ENCODE measurements around the gene MLC1. TPM values are rescaled to one million over a fixed set of nuclear protein-coding genes. Genes with fewer than 3 reads are reported as not detected.

Gene MLC1
- total RNA-seq, 1 donor from 2014 or later, result 2.3 TPM

DNA sequence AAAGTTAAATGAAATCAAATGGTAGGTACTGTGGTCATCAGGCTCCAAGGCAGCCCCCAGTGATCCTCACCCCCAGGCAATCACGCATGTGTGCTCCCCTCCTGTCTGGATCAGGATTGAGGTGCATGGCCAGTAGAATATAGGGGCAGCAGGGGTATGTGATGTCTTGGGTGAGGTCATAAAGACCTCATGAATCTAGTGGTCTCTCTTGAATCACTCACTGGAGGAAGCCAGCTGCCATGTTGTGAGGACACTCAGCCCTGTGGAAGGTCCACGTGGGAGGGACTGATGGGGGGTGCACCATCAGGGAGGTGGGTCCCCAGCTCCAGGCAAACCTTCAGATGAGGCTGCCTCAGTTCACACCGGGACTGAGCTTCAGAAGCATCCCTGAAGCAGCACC is 65.9 kb downstream of the MLC1 start:
- no peaks in the 10 kb centered on the region for H3K9me3 ChIP-seq
- no peaks in the 10 kb centered on the region for H3K36me3 ChIP-seq
- TF ChIP-seq, protein P1, sequence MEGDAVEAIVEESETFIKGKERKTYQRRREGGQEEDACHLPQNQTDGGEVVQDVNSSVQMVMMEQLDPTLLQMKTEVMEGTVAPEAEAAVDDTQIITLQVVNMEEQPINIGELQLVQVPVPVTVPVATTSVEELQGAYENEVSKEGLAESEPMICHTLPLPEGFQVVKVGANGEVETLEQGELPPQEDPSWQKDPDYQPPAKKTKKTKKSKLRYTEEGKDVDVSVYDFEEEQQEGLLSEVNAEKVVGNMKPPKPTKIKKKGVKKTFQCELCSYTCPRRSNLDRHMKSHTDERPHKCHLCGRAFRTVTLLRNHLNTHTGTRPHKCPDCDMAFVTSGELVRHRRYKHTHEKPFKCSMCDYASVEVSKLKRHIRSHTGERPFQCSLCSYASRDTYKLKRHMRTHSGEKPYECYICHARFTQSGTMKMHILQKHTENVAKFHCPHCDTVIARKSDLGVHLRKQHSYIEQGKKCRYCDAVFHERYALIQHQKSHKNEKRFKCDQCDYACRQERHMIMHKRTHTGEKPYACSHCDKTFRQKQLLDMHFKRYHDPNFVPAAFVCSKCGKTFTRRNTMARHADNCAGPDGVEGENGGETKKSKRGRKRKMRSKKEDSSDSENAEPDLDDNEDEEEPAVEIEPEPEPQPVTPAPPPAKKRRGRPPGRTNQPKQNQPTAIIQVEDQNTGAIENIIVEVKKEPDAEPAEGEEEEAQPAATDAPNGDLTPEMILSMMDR (IDR thresholded peaks at IDR 0.05), result no peak
- H3K27me3 ChIP-seq, result peaks cover 32% of the 10 kb centered on the region
- ATAC-seq (no peak), DNase-seq (peak; percentile 30)
- no peak overlapping the region for H3K27ac ChIP-seq
- H3K4me3 ChIP-seq, result no peak overlapping the region
- peaks cover 6% of the 10 kb centered on the region for H3K4me1 ChIP-seq
- intact Hi-C loops (cut with DNase I), result no loop called here

DNA sequence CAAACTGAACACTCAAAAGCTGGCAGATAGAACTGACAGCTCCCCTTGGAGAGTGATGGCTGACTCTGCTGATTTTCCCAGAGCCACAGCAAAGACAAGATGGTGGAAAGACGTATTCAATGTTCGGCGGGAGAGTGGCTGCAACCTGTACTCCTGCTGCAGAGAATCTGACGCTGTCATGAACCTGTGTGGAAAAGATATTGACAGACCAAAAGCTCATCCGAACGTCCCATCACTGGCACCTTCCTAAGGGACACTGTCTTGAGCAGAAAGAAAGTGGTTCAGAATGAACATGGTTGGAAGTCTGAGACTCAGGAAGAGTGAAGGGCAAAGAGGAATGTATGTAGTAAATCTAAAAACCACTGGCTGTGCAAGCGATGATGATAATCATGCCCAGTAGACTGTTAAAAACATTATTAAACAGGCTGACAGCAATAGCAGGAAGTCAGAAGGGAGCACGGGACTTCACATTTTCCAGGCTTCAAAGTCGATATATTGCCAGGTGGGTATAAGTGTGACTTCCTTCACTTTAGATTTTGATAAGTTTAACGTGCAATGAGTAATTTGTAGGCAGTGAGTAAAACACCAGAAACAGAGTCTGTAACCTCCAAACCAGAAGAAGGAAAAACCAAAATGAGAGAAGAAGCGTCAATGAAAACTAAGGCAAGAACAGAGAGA is 66.5 kb downstream of the MLC1 start:
- Histone ChIP-seq H3K4me1 (peaks cover 6% of the 10 kb centered on the region), H3K27me3 (peaks cover 38% of the 10 kb centered on the region), H3K36me3 (no peaks in the 10 kb centered on the region), H3K4me3 (no peak overlapping the region), H3K9me3 (no peaks in the 10 kb centered on the region), H3K27ac (no peak overlapping the region)
- DNase-seq (no peak), ATAC-seq (no peak)
- TF ChIP-seq, protein P1 (IDR thresholded peaks at IDR 0.05), result no peak
- intact Hi-C loops (cut with DNase I), result no loop called here

DNA sequence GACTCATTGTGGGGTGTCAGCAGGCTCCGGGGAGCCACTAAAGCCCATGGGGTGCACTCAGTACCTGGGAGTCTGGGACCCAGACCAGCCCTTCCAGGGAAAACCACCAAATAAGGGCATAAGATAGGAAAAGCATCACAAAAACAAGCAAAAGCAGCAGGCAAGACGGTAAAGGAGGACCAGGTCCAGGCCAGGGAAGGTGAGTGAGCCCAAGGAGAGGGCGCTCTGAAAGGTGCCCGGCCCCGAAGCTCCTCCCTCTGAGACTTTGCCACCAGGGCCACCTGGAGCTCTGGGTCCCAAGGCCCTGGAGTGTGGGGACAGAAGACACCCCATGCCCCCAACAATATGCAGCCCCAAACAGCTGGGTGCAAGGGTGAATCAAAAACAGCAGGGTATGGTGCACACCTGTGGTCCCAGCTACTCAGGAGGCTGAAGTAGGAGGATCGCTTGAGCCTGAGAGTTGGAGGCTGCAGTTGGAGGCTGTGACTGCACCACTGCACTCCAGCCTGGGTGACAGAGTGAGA is 67.5 kb downstream of the MLC1 start:
- DNase-seq, result no peak
- no peak overlapping the region for H3K27ac ChIP-seq

DNA sequence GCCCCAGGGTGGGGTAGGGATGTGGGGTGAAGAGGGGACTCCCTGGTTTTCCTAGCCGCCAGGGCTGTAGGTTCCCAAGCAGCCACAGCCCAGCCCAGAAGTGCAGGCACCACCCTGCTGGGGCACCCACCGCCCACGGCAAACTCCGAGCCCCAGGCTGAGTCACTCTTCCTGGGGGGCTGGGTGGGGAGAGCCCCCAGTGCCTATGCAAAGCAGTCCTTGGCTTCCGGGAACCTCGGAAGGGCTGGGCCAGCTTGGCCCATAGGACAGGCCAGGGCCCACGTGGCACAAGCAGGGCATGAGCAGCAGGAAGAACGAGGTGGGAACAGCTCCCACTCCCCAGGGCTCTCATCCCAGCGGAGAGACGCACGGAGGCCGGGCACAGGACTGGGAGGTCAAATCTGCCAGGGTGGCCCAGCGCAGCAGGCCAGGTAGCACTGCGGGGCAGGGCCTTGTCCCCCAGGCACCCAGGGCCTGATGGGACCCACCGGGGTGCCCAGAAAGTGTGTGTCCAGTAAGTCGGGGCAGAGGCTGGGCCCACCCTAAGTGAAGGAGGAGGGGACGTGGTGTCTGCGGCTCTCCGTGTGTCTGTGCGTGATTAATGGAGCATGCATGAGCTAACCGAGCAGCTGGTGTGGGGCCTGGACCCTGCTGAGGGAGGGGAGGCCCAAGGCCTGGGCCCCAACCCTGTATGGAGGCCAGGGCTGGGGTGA is 68.1 kb downstream of the MLC1 start:
- intact Hi-C loops (cut with DNase I), result no loop called here
- Histone ChIP-seq H3K4me3 (no peak overlapping the region), H3K4me1 (peaks cover 6% of the 10 kb centered on the region), H3K36me3 (no peaks in the 10 kb centered on the region), H3K27me3 (peaks cover 51% of the 10 kb centered on the region), H3K9me3 (no peaks in the 10 kb centered on the region), H3K27ac (no peak overlapping the region)
- peak; percentile 26 for ATAC-seq
- TF ChIP-seq, protein P1 (IDR thresholded peaks at IDR 0.05), result no peak
- DNase-seq, result no peak

More for the DNA sequence above, 67.5 kb downstream of the MLC1 start:
- H3K9me3 ChIP-seq, result no peaks in the 10 kb centered on the region
- no peak overlapping the region for H3K4me3 ChIP-seq
- H3K36me3 ChIP-seq, result no peaks in the 10 kb centered on the region
- intact Hi-C loops (cut with DNase I), result no loop called here
- peaks cover 6% of the 10 kb centered on the region for H3K4me1 ChIP-seq
- H3K27me3 ChIP-seq, result peaks cover 44% of the 10 kb centered on the region
- TF ChIP-seq, protein P1 (IDR thresholded peaks at IDR 0.05), result no peak
- no peak for ATAC-seq

DNA sequence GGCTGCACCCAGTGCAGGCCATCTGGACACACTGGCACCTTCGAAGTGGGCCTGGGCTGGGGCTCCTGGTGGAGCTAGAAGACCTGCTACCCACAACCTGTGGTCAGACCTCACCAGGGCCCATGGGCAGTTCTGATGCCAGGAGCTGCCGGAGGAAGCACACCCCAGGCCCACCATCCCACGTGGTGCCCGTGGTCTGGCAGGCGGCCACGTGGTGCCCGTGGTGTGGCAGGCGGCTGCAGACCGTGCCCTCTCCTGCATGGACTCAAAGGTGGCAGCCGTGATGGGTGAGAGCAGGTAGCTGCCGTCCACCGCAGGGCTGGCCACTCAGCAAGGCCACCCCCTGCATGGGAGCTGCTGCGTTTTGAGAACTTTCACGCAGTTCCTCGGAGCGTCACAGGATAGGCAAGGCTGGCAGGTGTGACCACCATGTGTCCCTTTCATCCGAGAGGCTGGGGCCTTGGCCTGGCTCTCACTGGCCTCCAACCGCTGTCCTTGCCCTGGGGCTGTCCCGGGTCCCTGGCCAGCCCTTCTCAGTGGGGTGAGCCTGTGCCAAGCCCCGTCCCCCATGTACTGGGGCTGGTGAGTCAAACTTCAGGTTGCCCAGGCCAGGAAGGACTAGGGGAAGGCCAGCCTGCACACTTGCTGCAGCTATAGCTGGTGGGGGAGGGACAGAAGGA is 68.8 kb downstream of the MLC1 start:
- Histone ChIP-seq H3K27me3 (peaks cover 58% of the 10 kb centered on the region), H3K4me3 (no peak overlapping the region), H3K27ac (no peak overlapping the region), H3K9me3 (no peaks in the 10 kb centered on the region), H3K36me3 (no peaks in the 10 kb centered on the region), H3K4me1 (peaks cover 6% of the 10 kb centered on the region)
- ATAC-seq (no peak), DNase-seq (peak; percentile 62)
- TF ChIP-seq, protein P1 (IDR thresholded peaks at IDR 0.05), result no peak
- intact Hi-C loops (cut with DNase I), result no loop called here
